Breast epithelium (tissue), 3 donors: Measurements from ENCODE around the gene ACER3.
A peak's percentile ranks its signal among the peaks of the same experiment; 100 is the strongest.

ENCODE experiments used
- CTCF ChIP-seq, 3 donors: fragments of 450-650 bp; IDR thresholded peaks; one replicate each; pipeline ENCODE4 v1.5.1; 2016 to 2017; ENCODE audit warnings: antibody characterized with exemption in 3 of 3, mild to moderate bottlenecking in 3 of 3, moderate library complexity in 3 of 3
- POLR2A ChIP-seq: fragments of 450-650 bp; IDR thresholded peaks from one replicate; pipeline ENCODE4 v1.6.1; 2016; ENCODE audit warnings: antibody characterized with exemption, mild to moderate bottlenecking, moderate library complexity
- POLR2AphosphoS5 ChIP-seq, 3 donors: sonication (generic); formaldehyde crosslinking; IDR thresholded peaks; one replicate each; pipeline ENCODE4 v1.6.1; 2017; ENCODE audit warnings: antibody characterized with exemption in 3 of 3

- TF ChIP-seq POLR2A (no peak), CTCF (IDR thresholded peaks at IDR 0.05) (peak; percentile 43 to 58 (median 51)), POLR2AphosphoS5 (IDR thresholded peaks at IDR 0.05) (peak in 1 of 3 donors; percentile 21)
Measured at GRCh38 chr11:77047007-77047927, 186.5 kb downstream of the ACER3 start.
